Mucosa of descending colon (tissue), 3 donors: Measurements from ENCODE around the gene ORC6. TPM values are rescaled to one million over a fixed set of nuclear protein-coding genes. Genes with fewer than 3 reads are reported as not detected.

Experiments used
- ATAC-seq: fragments of 200-7000 bp; cut with Tn5 transposase; one replicate; pipeline ENCODE4 v1.9.1; 2020; ENCODE audit warnings: mild to moderate bottlenecking, moderate library complexity
- DNase-seq, 3 donors: peaks; one replicate each; pipeline ENCODE4 v3.0.0-alpha.2; 2020
- H3K36me3 ChIP-seq: fragments of 200-600 bp; one replicate; pipeline ENCODE4 v1.8.0; 2021; ENCODE audit warnings: low read depth, mild to moderate bottlenecking
- H3K4me1 ChIP-seq: fragments of 200-600 bp; one replicate; pipeline ENCODE4 v1.8.0; 2021; ENCODE audit warnings: low read depth, mild to moderate bottlenecking
- H3K4me3 ChIP-seq: fragments of 200-600 bp; one replicate; pipeline ENCODE4 v1.8.0; 2021; ENCODE audit warnings: mild to moderate bottlenecking
- H3K9me3 ChIP-seq: fragments of 200-600 bp; one replicate; pipeline ENCODE4 v1.8.0; 2021; ENCODE audit warnings: mild to moderate bottlenecking
- CTCF ChIP-seq: fragments of 200-600 bp; IDR thresholded peaks from one replicate; pipeline ENCODE4 v1.8.0; 2022; ENCODE audit warnings: antibody characterized with exemption, mild to moderate bottlenecking
- intact Hi-C, 2 donors: fragments of 100-400 bp; cut with DNase I in 1 of 2; cut with micrococcal nuclease in 1 of 2; formaldehyde crosslinking; loops; one replicate each; pipeline versions ENCODE4 v1.11.0 to v1.11.1; 2022; cut with DNase I, micrococcal nuclease
- long read RNA-seq, 2 donors: library from polyadenylated mRNA; unstranded; transcript quantifications; one replicate each; pipeline ENCODE4 v2.0.0, GENCODE V29; 2019 to 2021
- total RNA-seq, 3 donors: library from RNA; stranded (reverse); fragmentation: NEBNext Ultra II Directional in 2 of 3; extraction: Animal tissue kit (Norgen Biotek cat#: 25700) in 2 of 3; gene quantifications; one replicate each; pipeline versions ENCODE4 v1.2.1 to v1.2.4, GENCODE V29; 2021 to 2023
- donor health status: DM: no; HTN: no; CAD: no; lungs with moderate emphysema.
- donor health status: DM: no; HTN: no; CAD: no.
- donor health status: DM: no; HTN: yes; CAD: no.

ORC6 gene
- total RNA-seq: 10 to 100 TPM in 1 of 3 donors, 1 to 10 TPM in 2; 3.5 to 10.3 (median 3.8) TPM
- long read RNA-seq, donor 1: 0 reads
- long read RNA-seq, donor 2, partial matches to known transcripts: 0 of 3 reads
- long read RNA-seq, donor 2, other reads (novel, unspliced or antisense): 0 of 3 reads

- H3K4me1 ChIP-seq: peaks cover 35% of the 10 kb centered on the region
- H3K4me3 ChIP-seq: peak within 1 kb of the TSS; percentile 70
- H3K36me3 ChIP-seq: no peaks in the 10 kb centered on the region
- H3K9me3 ChIP-seq: no peaks in the 10 kb centered on the region
- peak; percentile 97 to 100 (median 98) for DNase-seq
- intact Hi-C loops: loop anchor here in 1 of 2 donors (5.0 kb wide), 1 partner anchor 143 kb away; the partner anchor contains the start of gene C16orf87
- peak; percentile 86 for ATAC-seq
- no peak for TF ChIP-seq CTCF
Observed at GRCh38 chr16:46689365-46690280, at the start of gene ORC6. Gene ORC6 (plus strand): TSS chr16:46689659. CDS start chr16:46689706, 47 bp downstream.

GRCh38 chr16:46648656-46649055, 40.8 kb upstream of the ORC6 start:
- no peaks in the 10 kb centered on the region for H3K36me3 ChIP-seq
- peaks cover 2% of the 10 kb centered on the region for H3K4me1 ChIP-seq
- DNase-seq (no peak), ATAC-seq (no peak)
- intact Hi-C loops: no loop called here
- H3K9me3 ChIP-seq: no peaks in the 10 kb centered on the region
- H3K4me3 ChIP-seq: no peak overlapping the region
- TF ChIP-seq CTCF: no peak

DNA sequence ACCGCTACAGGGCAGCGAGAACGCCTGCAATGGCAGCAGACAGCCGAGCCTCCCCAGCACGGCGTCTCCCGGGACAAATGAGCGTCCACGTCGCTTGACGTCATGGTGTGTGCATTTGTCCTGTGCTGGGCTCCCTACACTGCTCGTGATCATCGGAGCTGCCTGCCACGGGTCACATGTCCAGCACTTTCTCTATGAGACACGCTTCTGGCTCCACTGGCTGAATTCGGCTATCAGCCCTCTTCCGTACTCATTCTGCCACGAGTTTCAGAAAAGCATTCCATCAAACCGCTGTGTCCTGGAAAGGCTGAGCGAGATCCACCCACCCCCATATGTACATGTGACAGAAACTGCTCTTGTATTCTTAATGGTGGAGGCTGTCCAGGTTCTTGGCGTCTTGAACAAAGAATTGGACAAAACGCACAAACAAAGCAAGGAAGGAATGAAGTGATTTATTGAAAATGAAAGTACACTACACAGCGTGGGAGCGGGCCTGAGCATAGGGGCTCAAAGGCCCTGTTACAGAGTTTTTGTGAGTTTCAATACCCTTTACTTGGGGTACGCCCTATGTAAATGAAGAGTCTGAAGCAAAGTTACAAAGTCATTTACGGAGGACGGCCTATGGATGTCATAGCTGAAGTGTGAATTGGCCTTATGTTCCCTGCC, 39.7 kb upstream of the ORC6 start:
- TF ChIP-seq CTCF: no peak
- Histone ChIP-seq H3K4me1 (peaks cover 2% of the 10 kb centered on the region), H3K36me3 (no peaks in the 10 kb centered on the region), H3K9me3 (no peaks in the 10 kb centered on the region), H3K4me3 (no peak overlapping the region)
- DNase-seq (peak in 2 of 3 donors; percentile 41 to 59), ATAC-seq (peak; percentile 57)
- intact Hi-C loops: no loop called here

GRCh38 chr16:46650254-46650623, 39.2 kb upstream of the ORC6 start:
- H3K9me3 ChIP-seq: no peaks in the 10 kb centered on the region
- no peaks in the 10 kb centered on the region for H3K36me3 ChIP-seq
- H3K4me1 ChIP-seq: peaks cover 2% of the 10 kb centered on the region
- ATAC-seq (peak; percentile 27), DNase-seq (no peak)
- H3K4me3 ChIP-seq: no peak overlapping the region
- no peak for TF ChIP-seq CTCF
- intact Hi-C loops: no loop called here

- ATAC-seq: no peak
- H3K9me3 ChIP-seq: no peaks in the 10 kb centered on the region
Observed at GRCh38 chr16:46651305-46651704, 38.2 kb upstream of the ORC6 start.

More at GRCh38 chr16:46651305-46651704, 38.2 kb upstream of the ORC6 start:
- peaks cover 2% of the 10 kb centered on the region for H3K4me1 ChIP-seq
- DNase-seq: no peak
- intact Hi-C loops: no loop called here
- no peak for TF ChIP-seq CTCF
- H3K4me3 ChIP-seq: no peak overlapping the region
- H3K36me3 ChIP-seq: no peaks in the 10 kb centered on the region
